ENCODE data around the gene FAM168A. TPM values are rescaled to one million over a fixed set of nuclear protein-coding genes. Genes with fewer than 3 reads are reported as not detected.

FAM168A gene
- total and polyA plus RNA-seq, 2 of the 8 experiments (the other 6 are each of a cell fraction or from before 2014, with no cell fraction given) = 17.1 to 21.6 TPM

- FAIRE-seq (no peak), DNase-seq (ENCODE audit: low read depth in 1 of 2, low spot score in 2 of 2) (no peak)
- H2BK12ac ChIP-seq (ENCODE audit: low read depth, low read length) = no peak overlapping the region
- H3K23ac ChIP-seq (ENCODE audit: insufficient read length) = no peak overlapping the region
- H4K8ac ChIP-seq (ENCODE audit: extremely low read depth, insufficient read depth, low read length) = no peak overlapping the region
- H4K5ac ChIP-seq (ENCODE audit: insufficient read length, low read depth, low read length) = no peak overlapping the region
- no peak overlapping the region for H3K18ac ChIP-seq (ENCODE audit: extremely low read depth, low read length)
- H3K79me1 ChIP-seq (ENCODE audit: low read depth, low read length) = no peaks in the 10 kb centered on the region; the same call in 1 of the 2 replicates
- no peak overlapping the region for H2BK20ac ChIP-seq (ENCODE audit: low read length)
- H2BK120ac ChIP-seq (replicated peaks; ENCODE audit: low read depth, low read length) = no peak overlapping the region
- H3K27ac ChIP-seq (ENCODE audit: low read depth, low read length) = no peak overlapping the region
- no peak overlapping the region for H4K91ac ChIP-seq (replicated peaks; ENCODE audit: insufficient read length, low read length)
- no peak overlapping the region for H3K4me2 ChIP-seq (ENCODE audit: insufficient read depth in 1 of 2, low read depth in 2 of 2, low read length in 2 of 2)
- H3K4ac ChIP-seq (replicated peaks; ENCODE audit: insufficient read length, low read depth, low read length) = no peak overlapping the region
- no peaks in the 10 kb centered on the region for H3K79me2 ChIP-seq (ENCODE audit: control insufficient read depth in 1 of 2, insufficient read depth in 2 of 2, low read length in 2 of 2)
- ChIA-PET POLR2A (ENCODE audit: partially characterized antibody) (no interaction called here), CTCF (ENCODE audit: partially characterized antibody) (interaction anchor here (0.5 to 6.3 kb wide), 4 partner anchors 11 to 191 kb away, joined by 3 to 41 read pairs (median 4); no protein-coding TSS in a partner anchor)
- no peak overlapping the region for H2AFZ ChIP-seq (ENCODE audit: low read length)
- peaks cover 0 to under 1% (median 0%) of the 10 kb centered on the region in 4 experiments; a peak in 1 of 8 replicates for H3K36me3 ChIP-seq (ENCODE audit: control insufficient read depth in 2 of 4, insufficient read depth in 4 of 4, low read length in 3 of 4)
- no peak overlapping the region for H3K9ac ChIP-seq (replicated peaks in 1 of 4; ENCODE audit: extremely low read depth in 1 of 4, low read depth in 3 of 4, low read length in 3 of 4)
- no peaks in the 10 kb centered on the region for H3K4me1 ChIP-seq (replicated peaks in 1 of 4; ENCODE audit: control insufficient read depth in 3 of 4, insufficient read depth in 4 of 4, low read length in 3 of 4)
- H3K27me3 ChIP-seq (replicated peaks in 1 of 4; ENCODE audit: control insufficient read depth in 3 of 4, extremely low read depth in 1 of 4, insufficient read depth in 3 of 4, low read length in 3 of 4) = no peaks in the 10 kb centered on the region
- 89% methylated on average over 2 of the region's 2 CpGs; no CpG with 5 or more reads in 1 of the 2 experiments for WGBS, 2 experiments (ENCODE audit: extremely low coverage in 1 of 2, insufficient coverage in 1 of 2, insufficient read length in 1 of 2, insufficient replicate concordance in 2 of 2, low coverage in 1 of 2, low lambda C conversion rate in 2 of 2, missing lambda C conversion rate in 1 of 2)
- no peaks in the 10 kb centered on the region for H3K9me3 ChIP-seq (ENCODE audit: insufficient read depth in 2 of 2, low read depth in 1 of 2, low read length in 1 of 2)
- no peak overlapping the region for H2BK15ac ChIP-seq (ENCODE audit: low read length)
- no peak overlapping the region for H2BK5ac ChIP-seq (ENCODE audit: low read depth, low read length)
- no peak overlapping the region for H3K14ac ChIP-seq (ENCODE audit: insufficient read length)
- no peak overlapping the region for H3K4me3 ChIP-seq (ENCODE audit: extremely low read depth in 1 of 4, insufficient read depth in 2 of 4, low read depth in 3 of 4, low read length in 4 of 4)
- no peak overlapping the region for H2AK5ac ChIP-seq (ENCODE audit: low read depth, low read length)
- no peak overlapping the region for H3K56ac ChIP-seq (replicated peaks; ENCODE audit: insufficient read length, low read depth, low read length)
- no peaks in the 10 kb centered on the region for H4K20me1 ChIP-seq (replicated peaks in 1 of 2; ENCODE audit: control insufficient read depth in 1 of 2, insufficient read depth in 2 of 2, low read length in 2 of 2)
- H3K23me2 ChIP-seq (ENCODE audit: low read depth, low read length) = no peaks in the 10 kb centered on the region
- no peak for TF ChIP-seq SP1 (IDR thresholded peaks at IDR 0.05; ENCODE audit: low read depth, low read length)
- no peak for TF ChIP-seq POLR2AphosphoS5 (IDR thresholded peaks at IDR 0.05; ENCODE audit: low read depth, low read length)
- TF ChIP-seq RFX5 (IDR thresholded peaks at IDR 0.05; ENCODE audit: borderline replicate concordance, low read depth, low read length) = no peak
- TF ChIP-seq ASH2L (IDR thresholded peaks at IDR 0.05; ENCODE audit: low read length) = no peak
- TF ChIP-seq GTF2F1 (IDR thresholded peaks at IDR 0.05; ENCODE audit: borderline replicate concordance, low read depth, low read length) = no peak
- TF ChIP-seq BACH1 (IDR thresholded peaks at IDR 0.05; ENCODE audit: low read length) = no peak
- no peak for TF ChIP-seq CHD2 (IDR thresholded peaks at IDR 0.05; ENCODE audit: low read length)
- TF ChIP-seq TAF7 (optimal IDR thresholded peaks at IDR 0.05; ENCODE audit: borderline replicate concordance, low read depth, low read length) = no peak
- TF ChIP-seq TCF12 (IDR thresholded peaks at IDR 0.05; ENCODE audit: low read depth, low read length) = no peak
- no peak for TF ChIP-seq CBX5 (IDR thresholded peaks at IDR 0.05; ENCODE audit: low read depth, low read length)
- TF ChIP-seq CEBPB (IDR thresholded peaks at IDR 0.05; ENCODE audit: low read depth, low read length) = no peak
Observed at GRCh38 chr11:73463359-73463758, 134.6 kb downstream of the FAM168A start.

Measured in H1 (cell line).